ENCODE measurements around the gene SCAPER. TPM values are rescaled to one million over a fixed set of nuclear protein-coding genes. Genes with fewer than 3 reads are reported as not detected.

SCAPER gene
- total RNA-seq, 2 experiments from 2014 or later: 31.4 to 32.7 TPM

- intact Hi-C loops (cut with micrococcal nuclease): no loop called here
These were observed 559.1 kb downstream of the SCAPER start for GRCh38 chr15:76345880-76346668.

DNA sequence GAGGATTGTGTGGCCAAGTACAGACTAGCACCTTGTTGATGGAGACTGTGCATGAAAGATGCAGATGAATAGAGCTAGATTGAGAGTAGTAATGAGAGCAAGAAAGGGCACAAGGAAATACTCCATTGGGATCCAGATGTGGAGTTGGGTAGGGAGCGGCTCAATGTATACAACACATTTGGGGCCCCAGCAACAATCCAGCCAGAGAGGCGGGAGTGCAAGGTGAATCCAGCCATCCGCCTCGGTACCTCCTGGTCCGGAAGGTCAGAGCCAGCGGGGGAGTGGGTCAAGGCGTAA lies 559.6 kb downstream of the SCAPER start:
- TF ChIP-seq, protein P1, sequence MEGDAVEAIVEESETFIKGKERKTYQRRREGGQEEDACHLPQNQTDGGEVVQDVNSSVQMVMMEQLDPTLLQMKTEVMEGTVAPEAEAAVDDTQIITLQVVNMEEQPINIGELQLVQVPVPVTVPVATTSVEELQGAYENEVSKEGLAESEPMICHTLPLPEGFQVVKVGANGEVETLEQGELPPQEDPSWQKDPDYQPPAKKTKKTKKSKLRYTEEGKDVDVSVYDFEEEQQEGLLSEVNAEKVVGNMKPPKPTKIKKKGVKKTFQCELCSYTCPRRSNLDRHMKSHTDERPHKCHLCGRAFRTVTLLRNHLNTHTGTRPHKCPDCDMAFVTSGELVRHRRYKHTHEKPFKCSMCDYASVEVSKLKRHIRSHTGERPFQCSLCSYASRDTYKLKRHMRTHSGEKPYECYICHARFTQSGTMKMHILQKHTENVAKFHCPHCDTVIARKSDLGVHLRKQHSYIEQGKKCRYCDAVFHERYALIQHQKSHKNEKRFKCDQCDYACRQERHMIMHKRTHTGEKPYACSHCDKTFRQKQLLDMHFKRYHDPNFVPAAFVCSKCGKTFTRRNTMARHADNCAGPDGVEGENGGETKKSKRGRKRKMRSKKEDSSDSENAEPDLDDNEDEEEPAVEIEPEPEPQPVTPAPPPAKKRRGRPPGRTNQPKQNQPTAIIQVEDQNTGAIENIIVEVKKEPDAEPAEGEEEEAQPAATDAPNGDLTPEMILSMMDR (IDR thresholded peaks at IDR 0.05): no peak
- H3K27ac Mint-ChIP-seq: no peak overlapping the region
- POLR2A ChIA-PET: interaction anchor here (1.7 kb wide), 1 partner anchor 10 kb away, joined by 4 read pairs; no protein-coding TSS in a partner anchor
- H3K4me1 Mint-ChIP-seq (ENCODE audit: low read depth): peaks cover 21% of the 10 kb centered on the region
- H3K9me3 Mint-ChIP-seq: no peaks in the 10 kb centered on the region
- peaks cover 54% of the 10 kb centered on the region for H3K27me3 Mint-ChIP-seq
- CTCF ChIA-PET: interaction anchor here (1.8 to 2.3 kb wide), 3 partner anchors 11 to 110 kb away, joined by 6 to 8 read pairs (median 7); no protein-coding TSS in a partner anchor
- intact Hi-C loops (cut with micrococcal nuclease): no loop called here
- ATAC-seq: no peak
- peak overlapping the region; percentile 37 for H3K4me3 Mint-ChIP-seq
- peaks cover 4% of the 10 kb centered on the region for H3K36me3 Mint-ChIP-seq (ENCODE audit: low read depth)
- DNase-seq: no peak

More at GRCh38 chr15:76345880-76346668, 559.1 kb downstream of the SCAPER start:
- TF ChIP-seq, protein P1 (IDR thresholded peaks at IDR 0.05): no peak
- CTCF ChIA-PET: interaction anchor here (0.9 to 2.3 kb wide), 4 partner anchors 10 to 154 kb away, joined by 3 to 8 read pairs (median 6); no protein-coding TSS in a partner anchor
- DNase-seq (peak; percentile 30), ATAC-seq (no peak)
- Mint-ChIP-seq H3K27me3 (peaks cover 49% of the 10 kb centered on the region), H3K27ac (no peak overlapping the region), H3K9me3 (no peaks in the 10 kb centered on the region), H3K4me1 (ENCODE audit: low read depth) (peaks cover 18% of the 10 kb centered on the region), H3K4me3 (peak overlapping the region; percentile 37), H3K36me3 (ENCODE audit: low read depth) (peaks cover 5% of the 10 kb centered on the region)
- POLR2A ChIA-PET: interaction anchor here (1.0 to 1.7 kb wide), 3 partner anchors 9 to 30 kb away, joined by 3 to 4 read pairs (median 4); no protein-coding TSS in a partner anchor

DNA sequence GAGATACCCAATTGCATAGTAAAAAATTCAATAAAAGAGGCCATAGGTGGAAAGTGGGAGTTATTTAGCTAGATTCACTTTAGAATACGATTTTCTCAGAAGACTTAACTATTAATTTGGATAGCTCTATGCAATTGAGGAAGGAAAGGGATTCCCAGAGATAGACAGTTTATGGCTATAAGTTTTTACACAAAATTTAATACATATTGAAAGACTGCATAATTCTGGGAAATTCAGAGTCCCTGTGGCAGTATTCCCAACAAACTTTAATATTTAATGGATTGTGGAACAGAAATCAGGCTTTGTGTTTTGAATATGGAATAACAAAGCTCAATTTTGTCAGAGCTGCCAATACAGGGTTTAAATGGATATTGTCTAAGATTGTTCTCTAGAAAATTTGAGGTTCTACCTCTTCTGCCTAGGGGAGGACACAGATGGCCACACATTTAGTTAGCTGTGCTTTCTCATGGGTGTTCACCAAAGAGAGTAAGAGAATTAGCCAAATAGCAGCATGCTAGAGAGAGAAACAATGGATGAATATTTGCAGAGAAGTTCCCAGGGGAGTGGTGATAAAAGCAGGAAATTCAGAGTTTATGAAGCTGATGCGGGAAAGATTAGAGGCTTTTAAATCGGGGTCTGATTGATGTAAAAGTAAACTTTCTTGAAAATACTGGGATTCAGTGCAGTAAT lies 560.1 kb downstream of the SCAPER start:
- DNase-seq: no peak
- no peak overlapping the region for H3K27ac Mint-ChIP-seq
- H3K4me1 Mint-ChIP-seq (ENCODE audit: low read depth): peaks cover 24% of the 10 kb centered on the region
- CTCF ChIA-PET: interaction anchor here (0.9 to 2.3 kb wide), 4 partner anchors 11 to 154 kb away, joined by 3 to 8 read pairs (median 6); no protein-coding TSS in a partner anchor
- POLR2A ChIA-PET: interaction anchor here (0.8 to 1.7 kb wide), 2 partner anchors 9 to 136 kb away, joined by 3 to 4 read pairs; no protein-coding TSS in a partner anchor
- H3K36me3 Mint-ChIP-seq (ENCODE audit: low read depth): peaks cover 4% of the 10 kb centered on the region
- peaks cover 59% of the 10 kb centered on the region for H3K27me3 Mint-ChIP-seq
- TF ChIP-seq, protein P1 (IDR thresholded peaks at IDR 0.05): no peak
- ATAC-seq: no peak
- H3K4me3 Mint-ChIP-seq: peak overlapping the region; percentile 37
- H3K9me3 Mint-ChIP-seq: no peaks in the 10 kb centered on the region
- intact Hi-C loops (cut with micrococcal nuclease): no loop called here

- ATAC-seq: no peak
- H3K4me3 Mint-ChIP-seq: no peak overlapping the region
- H3K27me3 Mint-ChIP-seq: peaks cover 74% of the 10 kb centered on the region
- H3K9me3 Mint-ChIP-seq: no peaks in the 10 kb centered on the region
- TF ChIP-seq, protein P1 (IDR thresholded peaks at IDR 0.05): no peak
- peaks cover 3% of the 10 kb centered on the region for H3K36me3 Mint-ChIP-seq (ENCODE audit: low read depth)
- H3K27ac Mint-ChIP-seq: no peak overlapping the region
- DNase-seq: no peak
- ChIA-PET POLR2A (no interaction called here), CTCF (interaction anchor here (1.1 kb wide), 1 partner anchor 14 kb away, joined by 3 read pairs; no protein-coding TSS in a partner anchor)
- peaks cover 35% of the 10 kb centered on the region for H3K4me1 Mint-ChIP-seq (ENCODE audit: low read depth)
- intact Hi-C loops (cut with micrococcal nuclease): no loop called here
These were observed 561.7 kb downstream of the SCAPER start for GRCh38 chr15:76343313-76343996.
